HG02884 (cell line): Measurements from ENCODE around the gene ETV6.

Experiments used
- ATAC-seq: cut with Tn5 transposase; IDR thresholded peaks from one replicate; pipeline ENCODE4 v1.9.1; 2021; ENCODE audit warnings: mild to moderate bottlenecking, moderate library complexity; ENCODE audit not compliant: unreplicated experiment

The ETV6 gene

DNA sequence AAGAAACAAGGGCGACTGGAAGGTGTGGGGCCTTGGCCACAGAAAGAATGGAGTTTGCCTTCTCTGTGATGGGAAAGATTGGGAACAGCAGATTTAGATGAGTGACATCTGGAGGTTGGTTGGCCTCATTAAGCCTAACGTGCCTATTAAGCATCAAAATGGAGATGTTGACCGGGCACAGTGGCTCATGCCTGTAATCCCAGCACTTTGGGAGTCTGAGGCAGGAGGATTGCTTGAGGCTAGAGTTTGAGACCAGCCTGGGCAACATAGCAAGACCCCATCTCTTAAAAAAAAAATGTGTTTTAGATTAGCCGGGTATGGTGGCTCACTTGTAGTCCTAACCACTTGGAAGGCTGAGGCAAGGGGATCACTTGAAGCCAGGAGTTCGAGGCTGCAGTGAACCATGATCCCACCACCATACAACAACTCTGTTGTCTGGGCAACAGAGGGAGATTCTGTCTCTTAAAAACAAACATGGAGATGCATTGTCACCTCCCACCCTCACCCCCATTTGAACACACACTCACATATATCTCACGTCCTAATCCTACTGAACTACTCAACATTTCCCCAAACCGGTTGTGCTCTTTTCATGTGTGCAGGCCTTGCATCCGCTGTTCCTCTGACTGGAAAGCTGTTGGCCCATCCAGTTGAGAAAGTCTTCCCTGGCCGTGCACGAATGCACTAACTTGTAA, 172.1 kb downstream of the ETV6 start:
- no peak for ATAC-seq

DNA sequence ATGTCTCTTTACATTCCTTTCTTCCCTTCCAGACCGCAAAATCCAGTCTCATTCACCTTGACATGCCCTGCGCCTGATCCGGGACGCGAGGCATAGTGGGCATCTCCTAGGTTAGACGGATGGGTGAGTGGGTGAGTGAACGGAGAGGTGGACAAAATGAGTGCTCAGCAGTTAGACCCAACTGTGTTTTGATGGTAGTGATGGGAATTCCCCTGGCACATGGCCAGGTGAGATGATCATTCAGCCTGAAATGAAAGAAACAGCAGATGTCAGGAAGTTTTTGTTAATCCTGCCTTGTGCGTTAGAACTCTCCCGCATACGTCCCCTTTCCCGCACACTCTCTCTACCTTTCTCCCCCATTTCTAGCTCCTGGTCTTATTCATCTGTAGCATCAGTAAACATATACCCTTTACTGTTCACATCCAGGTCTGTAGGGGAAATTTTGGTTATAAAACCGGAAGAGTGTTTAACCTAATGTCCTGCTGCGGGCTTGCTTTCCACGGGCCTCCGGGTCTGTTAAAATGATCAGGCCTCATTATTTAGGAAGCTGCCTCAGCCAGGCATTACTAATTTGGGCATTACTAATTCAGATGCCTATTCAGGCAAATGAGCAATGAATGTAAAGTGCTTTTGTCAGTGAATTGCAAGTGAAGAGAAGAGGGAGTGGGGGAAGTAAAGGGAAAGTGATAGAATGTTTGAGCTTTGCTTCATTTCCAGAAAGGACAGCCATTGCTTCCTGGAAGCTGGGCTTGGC, 172.8 kb downstream of the ETV6 start:
- ATAC-seq, result peak; percentile 46

DNA sequence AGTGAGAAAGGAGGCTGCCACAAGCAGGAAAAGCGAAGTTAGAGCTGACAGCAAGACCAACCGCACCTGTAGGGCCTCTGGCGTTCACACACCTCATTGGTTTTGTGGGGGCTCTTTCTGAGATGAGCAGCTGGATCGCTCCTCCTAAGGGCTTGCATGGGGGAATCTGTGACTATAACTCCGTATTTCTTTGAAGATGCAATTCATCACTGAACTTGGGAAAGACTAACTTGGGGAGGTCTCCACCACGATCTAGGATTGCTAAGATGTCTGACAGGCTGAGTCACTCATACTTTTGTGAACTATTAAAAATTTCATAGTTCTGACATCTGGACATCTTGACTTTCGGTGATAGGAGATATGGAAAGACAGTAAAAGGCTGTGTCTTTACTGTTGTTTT, 173.6 kb downstream of the ETV6 start:
- no peak for ATAC-seq

DNA sequence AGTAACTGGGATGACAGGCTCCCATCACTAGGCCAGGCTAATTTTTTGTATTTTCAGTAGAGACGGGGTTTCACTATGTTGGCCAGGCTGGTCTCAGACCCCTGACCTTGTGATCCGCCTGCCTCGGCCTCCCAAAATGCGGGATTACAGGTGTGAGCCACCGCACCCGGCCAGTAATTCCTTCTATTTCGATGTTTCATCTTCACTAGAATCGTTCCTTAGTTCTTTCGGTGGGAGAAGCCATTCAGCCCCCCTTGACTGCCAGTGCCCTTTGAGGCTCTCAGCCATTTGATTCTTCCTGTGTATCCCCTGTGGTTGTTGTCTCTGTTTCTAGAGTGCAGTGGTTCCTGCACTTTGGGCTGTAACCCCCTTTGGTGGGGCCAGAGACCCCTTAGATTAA, 174.1 kb downstream of the ETV6 start:
- ATAC-seq, result no peak

DNA sequence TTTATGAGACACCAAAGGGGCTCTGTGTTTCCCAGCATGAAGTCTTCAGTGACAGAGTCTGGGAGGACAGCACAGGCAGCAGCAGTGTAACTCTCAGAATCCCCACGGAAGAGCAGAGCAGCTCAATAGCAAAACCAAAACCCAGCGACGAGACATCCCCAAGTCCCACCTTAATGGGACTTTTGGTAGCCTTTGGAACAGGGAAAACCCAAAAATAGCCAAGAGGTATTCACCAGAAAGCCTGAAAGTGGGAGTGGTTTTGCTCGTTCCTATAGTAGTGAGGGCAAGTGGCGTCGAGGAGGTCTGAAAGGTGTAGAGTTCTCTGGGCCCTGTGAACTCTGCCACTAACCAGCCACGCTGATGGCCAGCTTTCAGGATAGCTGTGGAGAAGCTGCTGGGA, 174.6 kb downstream of the ETV6 start:
- no peak for ATAC-seq

DNA sequence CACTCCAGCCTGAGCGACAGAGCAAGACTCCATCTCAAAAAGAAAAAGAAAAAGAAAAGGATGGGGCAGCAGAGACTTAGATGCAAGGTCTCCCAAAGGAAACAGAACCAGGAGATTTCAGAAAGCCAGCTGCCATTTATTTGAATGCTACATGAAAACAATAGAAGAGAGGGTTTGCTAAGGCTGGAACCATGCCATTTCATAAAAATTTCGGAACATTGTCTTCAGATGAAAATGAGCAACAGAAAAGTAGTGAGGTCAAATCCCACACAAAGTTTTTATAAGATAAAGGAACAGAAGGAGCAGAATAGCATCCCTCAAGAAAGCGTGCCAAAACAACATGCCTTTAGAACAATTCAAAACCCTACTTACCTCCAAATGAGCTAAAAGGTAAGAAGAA, 175.3 kb downstream of the ETV6 start:
- no peak for ATAC-seq

DNA sequence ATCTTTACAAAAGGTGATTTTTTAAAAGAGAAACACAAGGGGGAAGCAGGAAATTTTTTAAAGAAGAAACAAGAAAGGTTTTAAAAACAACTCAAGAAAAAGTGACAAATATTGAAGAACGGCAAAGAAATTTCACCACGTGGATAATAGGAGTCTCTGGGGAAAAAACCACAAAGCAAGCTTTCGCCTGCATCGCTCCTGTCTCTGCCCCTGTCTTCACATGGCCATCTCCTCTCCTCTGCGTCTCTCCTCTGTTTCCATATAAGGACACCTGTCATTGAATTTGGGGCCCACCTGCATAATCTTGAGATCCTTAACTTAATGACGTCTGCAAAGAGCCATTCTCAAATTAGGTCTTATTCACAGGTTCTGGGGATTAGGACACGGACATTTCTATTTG, 175.8 kb downstream of the ETV6 start:
- no peak for ATAC-seq

DNA sequence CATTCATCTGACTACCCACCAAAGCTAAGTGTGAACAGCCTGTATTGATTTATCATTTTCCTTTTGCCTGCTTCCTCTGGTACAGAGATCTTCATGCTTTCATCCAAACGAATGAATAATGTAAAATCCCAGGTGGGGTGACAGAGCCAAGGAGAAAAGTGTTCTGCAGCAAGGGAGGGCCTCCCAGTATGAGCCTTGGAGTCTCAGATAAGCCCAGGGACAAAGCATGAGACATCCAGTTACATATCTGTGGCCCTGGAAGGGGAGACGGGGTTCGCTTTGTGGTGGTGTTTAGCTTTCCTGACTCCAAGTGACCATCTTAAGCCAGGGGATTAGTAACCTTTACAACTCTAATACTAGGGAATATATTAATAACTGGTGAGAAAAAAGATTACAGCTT, 177.1 kb downstream of the ETV6 start:
- ATAC-seq, result no peak

DNA sequence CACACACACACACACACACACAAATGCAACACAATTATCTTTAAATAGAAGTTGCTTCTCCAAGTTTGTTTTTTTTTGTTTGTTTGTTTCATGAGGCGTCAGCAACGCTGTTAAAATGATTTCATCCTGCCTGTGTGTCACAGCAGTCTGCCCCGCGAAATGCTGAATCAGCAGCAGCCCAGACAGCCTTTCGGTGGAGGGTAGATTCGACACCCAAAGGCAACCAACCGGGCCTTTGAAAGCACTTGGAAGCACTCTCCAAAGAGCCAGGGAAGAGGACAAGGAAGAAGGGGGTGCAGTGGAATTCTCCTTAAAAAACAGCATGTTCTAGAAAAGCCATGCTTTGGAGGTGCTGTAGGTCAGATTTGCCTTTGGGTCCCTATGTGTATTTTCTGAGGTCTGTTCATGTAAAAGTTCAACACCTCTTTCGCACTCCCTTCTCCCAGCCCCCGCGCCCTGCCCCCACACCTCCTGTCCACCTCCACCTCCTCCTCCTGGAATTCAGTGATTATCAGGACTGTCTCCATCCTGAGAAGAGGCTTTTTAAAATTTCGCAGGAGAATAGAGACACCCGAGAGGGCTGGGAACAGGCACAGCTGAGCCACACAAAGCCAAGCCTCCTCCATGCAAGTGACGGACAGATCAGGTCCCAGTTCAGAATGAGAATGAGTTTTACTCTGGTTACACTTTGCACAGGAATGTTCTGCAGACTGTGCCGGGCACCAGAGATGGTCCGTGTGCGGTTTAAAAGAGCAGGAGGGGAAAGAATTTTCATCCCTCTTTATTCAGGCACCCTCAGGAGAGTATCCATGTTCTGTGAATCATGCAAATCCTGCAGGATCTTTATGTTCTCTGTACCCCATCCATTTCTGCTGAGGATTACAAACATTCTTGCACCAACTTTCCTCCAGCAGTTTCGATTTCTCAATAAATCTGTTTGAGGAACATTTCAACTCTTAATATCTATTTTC, 177.9 kb downstream of the ETV6 start:
- no peak for ATAC-seq

DNA sequence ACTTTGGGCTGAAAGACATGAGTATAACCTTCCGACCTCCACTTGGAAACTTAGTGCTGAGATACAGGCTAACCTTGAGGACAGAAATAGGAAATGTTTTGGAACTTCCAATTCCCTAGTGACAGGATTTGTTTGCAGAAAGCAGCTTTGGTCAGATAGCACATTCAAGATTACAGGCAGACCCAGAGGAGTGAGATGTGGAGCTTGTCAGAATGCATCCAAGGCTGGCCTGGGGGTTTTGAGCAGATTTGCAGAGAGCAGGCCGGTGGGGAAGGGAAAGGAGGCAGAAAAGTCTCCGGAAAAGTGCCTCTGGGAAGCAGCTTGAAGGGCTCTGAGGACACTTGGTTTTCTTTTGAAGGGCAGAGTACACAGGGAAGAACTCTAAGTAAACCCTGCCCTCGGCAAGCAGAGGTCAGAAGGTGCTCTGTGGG, 180.3 kb downstream of the ETV6 start:
- ATAC-seq, result no peak

DNA sequence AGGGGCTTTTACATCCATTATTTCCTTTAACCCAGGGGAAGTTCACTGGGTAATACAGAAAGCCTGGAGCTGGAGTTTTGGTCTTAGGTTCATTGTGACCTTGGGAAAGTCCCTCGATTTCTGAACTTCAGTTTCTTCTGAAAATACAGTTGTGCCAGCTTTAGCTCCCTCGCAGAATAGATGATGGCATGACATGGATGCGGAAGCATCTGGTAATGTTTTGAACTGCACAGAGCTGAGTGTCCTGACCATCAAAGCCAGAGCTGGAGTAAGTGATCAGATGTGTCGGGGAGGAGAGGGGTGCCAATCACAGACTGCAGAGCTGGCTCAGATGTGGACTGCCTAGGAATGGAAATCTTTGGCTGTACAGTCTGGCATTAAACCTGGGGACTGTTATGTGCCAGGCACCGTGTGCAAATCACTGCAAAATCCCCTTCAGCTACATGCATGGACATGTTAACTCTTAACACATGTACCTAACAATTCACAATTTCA, 180.9 kb downstream of the ETV6 start:
- ATAC-seq, result no peak

DNA sequence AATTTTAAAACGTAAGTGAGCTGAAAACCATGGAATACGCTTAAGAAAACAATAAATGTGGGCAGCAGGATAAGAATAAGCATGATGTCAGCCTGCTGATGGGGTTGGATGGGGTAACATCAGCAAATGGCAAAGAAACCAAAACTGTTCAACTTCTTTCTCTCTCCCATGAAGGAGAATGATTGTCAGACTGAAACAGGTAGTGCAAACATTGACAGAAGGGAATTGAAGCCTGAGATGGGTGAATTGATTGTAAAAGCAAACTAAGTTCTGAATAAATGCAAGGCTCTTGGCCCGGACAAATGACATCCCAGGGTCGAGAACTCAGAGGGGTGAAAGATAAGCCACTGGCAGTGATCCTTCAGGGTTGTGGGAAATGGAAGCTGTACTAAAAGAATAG, 182.6 kb downstream of the ETV6 start:
- no peak for ATAC-seq

DNA sequence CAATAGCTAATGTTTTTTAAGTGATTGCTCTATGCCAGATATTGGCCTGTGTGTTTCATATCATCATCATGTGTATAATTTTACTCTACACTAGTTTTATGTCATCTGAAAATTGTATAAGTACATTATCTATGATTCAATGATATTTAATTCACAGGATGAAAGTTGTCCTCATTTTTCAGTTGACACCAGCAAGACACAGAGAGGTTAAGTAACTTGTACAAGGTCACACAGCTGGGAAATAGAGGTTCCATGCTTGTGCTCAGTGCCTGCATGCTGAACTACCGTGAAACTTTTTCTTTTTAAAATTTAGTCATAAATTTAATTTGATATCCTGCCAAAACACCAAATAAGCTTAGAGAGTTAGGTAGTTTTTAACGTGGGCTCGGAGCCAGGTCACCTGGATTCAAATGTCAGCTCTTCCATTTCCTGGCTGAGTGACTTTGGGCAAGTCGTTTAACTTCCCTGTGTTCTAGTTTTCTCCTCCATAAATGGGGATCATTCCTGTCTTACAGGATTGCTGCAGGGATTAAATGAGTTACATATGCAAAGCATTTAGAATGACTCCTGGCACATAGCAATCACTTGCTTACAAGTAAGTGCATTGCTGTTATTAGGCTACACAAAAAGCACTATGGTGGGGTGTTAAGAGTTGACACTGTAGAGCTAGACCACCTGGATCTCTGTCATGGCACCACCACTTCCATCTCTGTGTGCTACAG, 183.9 kb downstream of the ETV6 start:
- ATAC-seq, result no peak

DNA sequence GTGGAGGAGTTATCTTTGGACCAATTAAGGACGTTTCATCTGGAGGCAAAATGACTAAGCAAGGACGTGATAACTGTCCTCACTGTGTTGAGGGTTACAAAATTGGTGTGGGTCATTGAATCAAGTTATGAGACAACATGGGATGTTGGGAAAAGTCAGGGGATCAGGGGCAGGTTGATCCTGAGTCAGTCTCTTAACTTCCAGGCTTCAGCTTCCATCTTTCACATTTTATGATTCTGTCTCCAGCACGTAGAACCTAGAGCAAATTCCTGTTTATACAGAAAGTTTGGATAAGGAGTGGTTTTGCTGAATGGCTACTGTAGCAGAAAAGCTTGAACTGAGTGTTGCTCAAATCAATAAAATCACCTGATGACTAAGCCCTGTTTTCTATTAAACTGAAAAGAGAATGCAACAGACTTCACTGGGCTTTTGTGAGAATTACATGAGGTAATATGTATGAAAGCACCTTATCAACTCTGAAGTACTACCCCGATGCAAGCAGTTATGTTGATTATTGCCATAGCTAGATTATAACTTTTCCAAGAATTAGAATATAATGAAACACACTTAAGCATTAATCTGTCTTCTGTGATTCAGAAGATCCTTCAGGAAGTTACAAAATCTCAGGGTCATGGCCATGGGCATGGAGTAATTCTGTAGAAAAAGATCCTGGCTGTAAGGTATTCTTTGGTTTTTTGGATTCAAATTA, 184.8 kb downstream of the ETV6 start:
- ATAC-seq, result no peak

DNA sequence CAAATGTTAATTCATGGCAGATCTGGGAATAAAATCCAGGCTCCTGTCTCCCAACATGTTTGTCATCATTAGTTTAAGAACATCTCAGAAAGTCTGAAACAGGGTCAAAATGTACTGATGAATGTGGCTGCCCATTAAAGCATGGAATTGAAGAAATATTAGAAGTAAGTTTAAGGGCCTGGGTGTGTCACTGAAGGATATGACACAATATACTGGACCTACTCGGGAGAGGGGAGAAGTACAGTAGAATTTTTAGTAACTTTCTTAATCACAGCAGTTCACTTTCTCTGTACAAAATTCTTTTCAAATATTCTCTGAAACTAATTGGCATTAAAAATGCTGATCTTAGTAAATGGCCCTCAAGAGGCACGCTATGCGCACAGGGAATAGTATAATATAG, 185.5 kb downstream of the ETV6 start:
- no peak for ATAC-seq

DNA sequence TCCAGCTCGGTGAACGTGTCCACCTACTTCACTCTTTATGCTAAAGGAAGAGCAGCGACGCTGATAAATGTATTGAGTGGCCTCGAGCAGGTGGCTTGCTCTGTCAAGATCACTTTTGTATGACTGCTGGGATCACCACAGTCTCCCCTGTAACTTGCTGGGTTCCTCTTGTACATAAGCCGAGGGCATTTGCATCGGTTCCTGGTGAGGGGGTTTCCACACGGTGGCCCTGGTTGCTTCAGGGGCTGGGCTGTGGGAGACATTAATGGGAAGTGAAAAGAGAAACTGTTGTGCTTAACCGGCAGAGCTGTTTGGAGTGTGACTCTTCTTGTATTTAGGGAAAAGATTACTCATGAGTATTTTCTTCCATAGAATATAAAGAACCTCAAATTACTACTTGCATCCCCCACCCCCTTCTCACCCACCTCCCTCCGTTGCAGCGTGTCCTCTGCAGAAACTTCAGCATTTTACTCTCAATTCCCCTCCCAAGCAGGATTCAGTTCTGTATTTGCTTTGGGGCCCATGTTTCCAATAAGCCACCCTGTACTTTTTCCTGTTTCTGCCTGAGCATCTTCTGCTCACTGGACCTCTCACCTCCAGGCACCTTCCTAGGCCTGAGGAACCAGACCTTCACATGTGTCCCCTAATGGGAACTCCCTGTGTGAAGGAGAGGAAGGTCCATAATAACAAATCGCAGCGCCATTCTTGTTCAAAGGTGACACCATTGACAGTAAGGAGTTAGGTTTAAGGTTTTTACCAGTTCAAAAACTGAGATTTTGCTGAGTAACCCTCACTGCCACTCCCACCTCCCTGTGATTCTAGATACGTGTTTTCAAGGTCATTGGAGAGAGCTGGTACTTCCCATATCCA, 187.0 kb downstream of the ETV6 start:
- ATAC-seq, result peak; percentile 91

DNA sequence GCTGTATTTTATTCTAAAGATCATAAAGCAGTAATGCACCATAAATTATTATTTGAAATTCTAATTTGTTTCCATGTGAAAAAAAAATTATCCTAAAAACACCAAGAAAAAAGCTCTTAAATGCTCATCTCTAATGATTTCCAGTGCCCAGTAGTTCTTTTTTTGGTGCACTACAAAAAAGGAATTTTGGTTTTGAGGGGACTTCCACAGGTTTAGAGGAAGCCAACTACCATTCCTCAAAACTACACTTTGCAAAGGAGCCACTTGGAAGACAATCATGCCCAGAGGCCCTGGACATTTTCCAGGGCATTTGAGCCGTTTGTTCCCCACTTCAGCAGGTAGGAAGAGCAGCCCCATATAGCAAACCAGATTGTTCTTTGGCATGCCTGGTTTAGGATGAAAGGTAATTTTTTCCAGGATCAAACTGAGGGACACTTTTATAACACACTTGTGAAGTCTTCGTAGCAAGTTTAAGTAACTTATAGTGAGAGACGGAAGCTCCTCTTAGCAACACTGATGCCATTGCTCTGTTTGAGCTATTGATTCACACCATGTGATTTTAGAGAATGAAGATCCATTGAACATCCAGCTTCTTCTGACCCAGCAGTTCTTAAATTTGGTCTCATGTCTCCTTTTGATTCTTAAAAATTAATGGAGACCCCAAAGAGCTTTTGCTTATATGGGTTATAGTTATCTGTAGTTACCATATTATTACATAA, 187.9 kb downstream of the ETV6 start:
- no peak for ATAC-seq

DNA sequence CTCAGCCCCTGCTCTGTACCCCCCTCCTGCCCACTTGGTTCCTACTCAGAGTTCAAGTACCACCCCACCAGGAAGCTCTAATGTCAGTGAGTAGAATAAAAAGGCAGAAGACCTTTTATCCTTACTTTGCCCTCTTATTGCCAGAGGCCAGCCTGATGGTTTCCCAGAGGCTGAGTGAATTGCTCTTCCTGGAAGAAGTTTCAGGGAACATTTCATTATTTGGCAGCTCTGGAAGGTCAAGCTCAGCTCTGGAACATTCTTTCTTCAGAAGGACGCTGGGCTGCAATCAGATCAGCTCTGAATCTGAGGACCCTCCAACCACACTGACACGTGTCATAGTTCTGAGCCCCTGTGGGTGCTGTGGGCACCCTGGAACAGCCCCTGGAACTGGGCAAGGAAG, 188.9 kb downstream of the ETV6 start:
- no peak for ATAC-seq
